HCT116 (cell line): Measurements from ENCODE around the gene INPP4A. TPM values are rescaled to one million over a fixed set of nuclear protein-coding genes. Genes with fewer than 3 reads are reported as not detected.

ENCODE experiments used
- ATAC-seq: fragments of 200-7000 bp; cut with Tn5 transposase; 2 replicates; pipeline ENCODE4 v1.9.1; 2020; ENCODE audit warnings: mild to moderate bottlenecking, moderate library complexity
- BruUV-seq: library from RNA; stranded (reverse); fragments of 400-500 nt; replicated peaks from 2 replicates; lab custom pipeline; 2021; lab: Mats Ljungman, UMichigan
- CTCF ChIA-PET: fragments of 300-600 bp; sonication (Branson Sonifier 250); formaldehyde crosslinking; loops from one replicate; lab custom pipeline; 2021; ENCODE audit warnings: antibody characterized with exemption; lab: Charles Lee
- POLR2A ChIA-PET: fragments of 300-600, 350-600 bp; sonication (Branson Sonifier 250); formaldehyde crosslinking; loops from one replicate; lab custom pipeline; 2021; ENCODE audit warnings: antibody characterized with exemption; lab: Charles Lee
- RAD21 ChIA-PET, 2 experiments: fragments of 300-600 bp; sonication (Branson Sonifier 250); formaldehyde crosslinking; loops; one replicate each; lab custom pipeline; 2023; ENCODE audit warnings: low total read pairs in 2 of 2; ENCODE audit not compliant: uncharacterized antibody in 2 of 2, unreplicated experiment in 2 of 2, low non-redundant PET in 1 of 2; lab: Charles Lee
- DNase-seq: peaks from one replicate; pipeline ENCODE4 v3.0.0-alpha.2; 2010; ENCODE audit warnings: low read depth, low spot score
- H2AFZ ChIP-seq: fragments of 200-600 bp; shearing (Covaris generic), sonication (generic); 2 replicates; pipeline ENCODE4 v1.6.1; 2017; ENCODE audit warnings: low read depth, mixed run types, mixed read lengths, antibody characterized with exemption, low read length; ENCODE audit not compliant: poor library complexity, severe bottlenecking
- H3K27ac ChIP-seq: 2 replicates; pipeline ENCODE4 v1.5.1; 2012; ENCODE audit warnings: low read depth, low read length
- H3K27me3 ChIP-seq: fragments of 200-600 bp; sonication (generic); 2 replicates; pipeline ENCODE4 v1.6.1; 2016; ENCODE audit warnings: mixed run types, low read length, mixed read lengths; ENCODE audit not compliant: insufficient read depth
- H3K36me3 ChIP-seq, 2 experiments: fragments of 200-500 bp in 1 of 2; fragments of 200-600 bp in 1 of 2; sonication (Bioruptor generic) in 1 of 2; sonication (generic) in 1 of 2; 2 replicates each; pipeline versions ENCODE4 v1.5.1 to v1.6.1; 2014 to 2016; ENCODE audit warnings: low read length in 2 of 2, inconsistent platforms in 1 of 2, mixed read lengths in 1 of 2, mixed run types in 1 of 2; ENCODE audit not compliant: insufficient read depth in 2 of 2, control insufficient read depth in 1 of 2
- H3K4me1 ChIP-seq, 2 experiments: fragments of 200-600 bp in 1 of 2; sonication (generic) in 1 of 2; 2 replicates each; pipeline versions ENCODE4 v1.5.1 to v1.6.1; 2012 to 2017; ENCODE audit warnings: low read length in 2 of 2, inconsistent platforms in 1 of 2, mild to moderate bottlenecking in 1 of 2, mixed read lengths in 1 of 2, mixed run types in 1 of 2, moderate library complexity in 1 of 2; ENCODE audit not compliant: insufficient read depth in 2 of 2, control insufficient read depth in 1 of 2
- H3K4me2 ChIP-seq: fragments of 200-600 bp; sonication (generic); 2 replicates; pipeline ENCODE4 v1.6.1; 2017; ENCODE audit warnings: mixed run types, low read length, mixed read lengths
- H3K4me3 ChIP-seq, 2 experiments: fragments of 200-600 bp in 1 of 2; sonication (generic) in 1 of 2; replicated peaks in 1 of 2; 2 replicates each; pipeline ENCODE4 v1.5.1; 2011 to 2016; ENCODE audit warnings: low read length in 2 of 2, control low read depth in 1 of 2, low read depth in 1 of 2, mild to moderate bottlenecking in 1 of 2, mixed read lengths in 1 of 2, mixed run types in 1 of 2
- H3K79me2 ChIP-seq: fragments of 200-600 bp; sonication (generic); 2 replicates; pipeline ENCODE4 v1.6.1; 2017; ENCODE audit warnings: mild to moderate bottlenecking, mixed run types, low read length, moderate library complexity, mixed read lengths; ENCODE audit not compliant: insufficient read depth
- H3K9ac ChIP-seq: fragments of 200-600 bp; sonication (generic); 2 replicates; pipeline ENCODE4 v1.6.1; 2016; ENCODE audit warnings: low read length, mixed read lengths
- H3K9me2 ChIP-seq: fragments of 200-600 bp; sonication (generic), shearing (Covaris generic); 2 replicates; pipeline ENCODE4 v1.6.1; 2017; ENCODE audit warnings: mixed run types, mild to moderate bottlenecking, moderate library complexity; ENCODE audit not compliant: insufficient read depth
- H3K9me3 ChIP-seq, 2 experiments: fragments of 200-500 bp in 1 of 2; fragments of 200-600 bp in 1 of 2; sonication (Bioruptor generic) in 1 of 2; sonication (generic) in 1 of 2; 2 replicates each; pipeline ENCODE4 v1.6.1; 2014 to 2017; ENCODE audit warnings: low read length in 2 of 2, mixed read lengths in 2 of 2, inconsistent platforms in 1 of 2, low read depth in 1 of 2, mild to moderate bottlenecking in 1 of 2, mixed run types in 1 of 2, moderate library complexity in 1 of 2; ENCODE audit not compliant: control insufficient read depth in 1 of 2, insufficient read depth in 1 of 2
- H4K20me1 ChIP-seq: fragments of 200-600 bp; sonication (generic), shearing (Covaris generic); 2 replicates; pipeline ENCODE4 v1.6.1; 2017; ENCODE audit warnings: mixed run types, mild to moderate bottlenecking, moderate library complexity; ENCODE audit not compliant: insufficient read depth
- ATF3 ChIP-seq: IDR thresholded peaks from 2 replicates; pipeline ENCODE4 v1.6.1; 2012
- CBX3 ChIP-seq: IDR thresholded peaks from 2 replicates; pipeline ENCODE4 v1.6.1; 2012; ENCODE audit warnings: low read depth
- CEBPB ChIP-seq: IDR thresholded peaks from 2 replicates; pipeline ENCODE4 v1.6.1; 2012; ENCODE audit warnings: low read depth
- EGR1 ChIP-seq: IDR thresholded peaks from 2 replicates; pipeline ENCODE4 v1.6.1; 2012; ENCODE audit warnings: low read depth
- EZH2 ChIP-seq: fragments of 200-600 bp; sonication (generic); IDR thresholded peaks from 2 replicates; pipeline ENCODE4 v1.6.1; 2017; ENCODE audit warnings: antibody characterized with exemption, mixed run types
- EZH2phosphoT487 ChIP-seq: fragments of 200-600 bp; IDR thresholded peaks from 2 replicates; pipeline ENCODE4 v1.6.1; 2018; ENCODE audit warnings: antibody characterized with exemption, borderline replicate concordance
- FOSL1 ChIP-seq: IDR thresholded peaks from 2 replicates; pipeline ENCODE4 v1.6.1; 2012; ENCODE audit warnings: low read depth
- JUND ChIP-seq: IDR thresholded peaks from 2 replicates; pipeline ENCODE4 v1.6.1; 2012
- MAX ChIP-seq: IDR thresholded peaks from 2 replicates; pipeline ENCODE4 v1.6.1; 2012
- POLR2A ChIP-seq: IDR thresholded peaks from 2 replicates; pipeline ENCODE4 v1.7.0; 2011; ENCODE audit warnings: borderline replicate concordance; ENCODE audit not compliant: insufficient read depth, insufficient read length; ENCODE audit errors: extremely low read depth
- POLR2AphosphoS5 ChIP-seq: IDR thresholded peaks from 2 replicates; pipeline ENCODE4 v1.6.1; 2011; ENCODE audit warnings: mild to moderate bottlenecking, low read depth, low read length, moderate library complexity
- RAD21 ChIP-seq: IDR thresholded peaks from 2 replicates; pipeline ENCODE4 v1.6.1; 2012; ENCODE audit warnings: low read depth, mild to moderate bottlenecking
- REST ChIP-seq: IDR thresholded peaks from 2 replicates; pipeline ENCODE4 v1.6.1; 2012; ENCODE audit warnings: low read depth
- SIN3A ChIP-seq: IDR thresholded peaks from 2 replicates; pipeline ENCODE4 v1.6.1; 2012; ENCODE audit warnings: low read depth
- SP1 ChIP-seq: IDR thresholded peaks from 2 replicates; pipeline ENCODE4 v1.6.1; 2012; ENCODE audit warnings: low read depth
- SRF ChIP-seq: IDR thresholded peaks from 2 replicates; pipeline ENCODE4 v1.6.1; 2012; ENCODE audit warnings: low read depth
- TCF7L2 ChIP-seq: IDR thresholded peaks from 2 replicates; pipeline ENCODE4 v1.7.0; 2011; ENCODE audit warnings: borderline replicate concordance, inconsistent platforms; ENCODE audit not compliant: insufficient read depth, insufficient read length; ENCODE audit errors: extremely low read depth
- YY1 ChIP-seq: IDR thresholded peaks from 2 replicates; pipeline ENCODE4 v1.6.1; 2011; ENCODE audit warnings: low read length, low read depth, moderate library complexity, mild to moderate bottlenecking; ENCODE audit not compliant: insufficient replicate concordance; ENCODE audit errors: extremely low read depth
- ZBTB33 ChIP-seq: IDR thresholded peaks from 2 replicates; pipeline ENCODE4 v1.6.1; 2011; ENCODE audit warnings: mild to moderate bottlenecking, low read length, moderate library complexity; ENCODE audit not compliant: insufficient replicate concordance; ENCODE audit errors: extremely low read depth
- ZFX ChIP-seq: fragments of 450-650 bp; IDR thresholded peaks from 2 replicates; pipeline ENCODE4 v1.6.1; 2017
- intact Hi-C: fragments of 100-400 bp; cut with micrococcal nuclease; formaldehyde crosslinking; loops from 2 replicates; pipeline ENCODE4 v1.10.0; 2022
- total RNA-seq: library from RNA; stranded (reverse); gene quantifications from one replicate; pipeline ENCODE4 v1.2.1, GENCODE V29; 2021; ENCODE audit not compliant: unreplicated experiment

The INPP4A gene
- total RNA-seq, 1 experiment from 2014 or later = 18.5 TPM

- H3K79me2 ChIP-seq = no peaks in the 10 kb centered on the region
- no peaks in the 10 kb centered on the region for H3K27me3 ChIP-seq
- RAD21 ChIA-PET = no interaction called here
- no peak overlapping the region for H3K4me2 ChIP-seq
- no peak overlapping the region for H2AFZ ChIP-seq
- peaks cover 0 to 6% of the 10 kb centered on the region in 2 experiments; a peak in 1 of 4 replicates for H3K4me1 ChIP-seq
- no peak overlapping the region for H3K9ac ChIP-seq
- CTCF ChIA-PET = interaction anchor here (2.2 kb wide), 1 partner anchor 8 kb away, joined by 11 read pairs; no protein-coding TSS in a partner anchor
- DNase-seq = no peak
- no peaks in the 10 kb centered on the region for H4K20me1 ChIP-seq
- H3K9me3 ChIP-seq = no peaks in the 10 kb centered on the region
- no TSS peak for BruUV-seq
- H3K27ac ChIP-seq = no peak overlapping the region
- intact Hi-C loops = no loop called here
- no peaks in the 10 kb centered on the region for H3K9me2 ChIP-seq
- POLR2A ChIA-PET = no interaction called here
- no peak for ATAC-seq
- H3K36me3 ChIP-seq = no peaks in the 10 kb centered on the region
- TF ChIP-seq MAX (no peak), SRF (no peak), EGR1 (no peak), YY1 (no peak), POLR2AphosphoS5 (no peak), ZBTB33 (no peak), REST (no peak), CEBPB (no peak), JUND (no peak), EZH2 (no peak), FOSL1 (no peak), SP1 (no peak), SIN3A (no peak), RAD21 (no peak), POLR2A (no peak), CBX3 (no peak), EZH2phosphoT487 (no peak), TCF7L2 (no peak), ATF3 (no peak), ZFX (no peak)
- H3K4me3 ChIP-seq = no peak overlapping the region
Measured at GRCh38 chr2:98561018-98561417, 116.4 kb downstream of the INPP4A start.
